ENCODE data around the gene ARHGAP26.

DNA sequence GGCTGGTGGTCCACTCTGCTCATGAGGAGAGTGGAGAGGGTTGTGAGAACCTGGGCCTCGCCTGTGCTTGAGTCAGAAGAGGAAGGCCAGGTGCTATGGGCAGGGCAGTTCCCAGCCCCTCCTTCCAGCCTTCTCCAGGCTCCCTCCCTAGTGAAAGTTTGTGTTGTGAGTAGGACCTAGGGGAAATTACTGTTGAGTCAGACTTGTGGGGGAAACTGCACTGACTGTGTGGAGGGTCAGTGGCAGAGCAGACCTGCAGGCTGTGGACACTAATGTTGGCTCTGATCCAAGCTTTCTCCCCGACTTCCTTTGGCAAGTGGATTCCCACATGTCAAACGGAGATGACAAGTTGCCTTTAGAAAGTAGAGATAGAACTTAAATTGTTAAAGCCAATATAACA lies 102.6 kb downstream of the ARHGAP26 start:
- TF ChIP-seq CTCF (conservative IDR thresholded peaks at IDR 0.05 in 1 of 2, IDR thresholded peaks at IDR 0.05 in 1 of 2; ENCODE audit: low read depth in 1 of 2, low read length in 2 of 2) (no peak), EZH2 (IDR thresholded peaks at IDR 0.05; ENCODE audit: low read length, missing control alignments) (no peak)
